Astrocyte of the hippocampus (primary cell): ENCODE results near the gene TOM1L2.
"Not testable (repeated sequence)": the region's sequence is repeated elsewhere in the genome, so short reads cannot be mapped to it uniquely, and the experiment has no call there.

Experiments used
- DNase-seq: peaks from one replicate; pipeline ENCODE4 v3.0.0; 2011; ENCODE audit warnings: low read depth, low spot score

TOM1L2 gene

DNA sequence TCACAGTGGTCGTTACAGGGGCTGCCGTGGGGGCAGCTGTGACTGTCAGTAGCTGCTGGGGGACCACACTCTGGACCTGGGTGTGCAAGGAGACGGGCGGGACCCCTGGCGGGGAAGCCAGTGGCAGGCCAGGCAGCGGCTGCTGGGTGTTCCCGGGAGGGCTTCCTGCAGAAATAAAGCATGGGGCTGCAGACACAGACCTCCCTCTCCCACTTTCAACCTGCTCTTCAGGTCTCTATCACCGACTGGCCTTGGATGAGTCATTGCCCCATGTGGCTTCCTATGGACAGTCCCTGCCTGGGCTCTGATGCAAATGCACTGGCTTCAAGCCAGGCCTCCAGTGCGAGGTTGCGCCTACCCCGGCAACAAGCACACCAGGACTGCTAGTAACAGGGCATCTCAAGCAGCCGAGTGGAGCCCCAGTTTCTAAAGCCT is 152.6 kb downstream of the TOM1L2 start:
- peak; percentile 94 for DNase-seq

DNA sequence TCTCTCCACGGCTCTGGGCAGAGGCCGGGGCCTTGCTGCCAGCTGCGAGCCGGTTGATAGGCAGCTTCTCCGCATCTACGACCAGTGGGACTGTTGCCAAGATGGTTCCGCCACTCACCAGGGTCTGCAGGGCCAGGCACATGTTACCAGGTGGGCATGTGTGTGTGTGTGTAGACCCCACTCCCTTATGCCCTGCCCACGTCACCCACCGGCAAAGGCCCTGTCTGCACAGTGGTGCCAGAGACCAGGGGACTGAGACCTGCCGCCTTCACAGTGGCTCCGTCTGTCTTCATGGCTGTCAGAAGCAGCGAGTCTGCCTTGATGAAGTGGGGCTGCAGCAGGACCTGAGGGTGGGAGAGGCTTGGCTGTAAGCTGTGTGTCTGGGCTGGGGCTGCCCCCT is 153.1 kb downstream of the TOM1L2 start:
- DNase-seq = no peak

DNA sequence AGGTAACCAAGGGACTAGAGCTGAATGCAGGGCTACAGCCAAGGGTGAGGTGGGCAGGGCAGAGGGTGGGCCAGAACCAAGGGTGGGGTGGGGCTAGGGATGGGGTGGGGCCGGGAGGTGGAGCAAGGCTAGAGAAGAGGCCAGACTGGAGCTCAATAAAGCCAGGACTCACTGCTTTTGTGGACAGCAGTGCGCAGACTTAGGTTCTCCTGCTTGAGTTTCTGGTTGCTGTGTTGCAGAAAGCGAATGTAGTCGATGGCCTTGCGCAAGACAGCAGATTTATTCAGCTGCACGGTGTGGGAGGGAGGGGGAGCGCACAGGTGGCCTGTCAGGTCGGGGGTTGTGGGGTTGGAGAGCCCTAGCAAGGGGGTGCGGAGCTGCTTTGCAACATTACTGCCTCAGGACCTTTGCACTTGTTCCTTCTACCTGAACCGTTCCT is 154.1 kb downstream of the TOM1L2 start:
- DNase-seq = peak; percentile 61

DNA sequence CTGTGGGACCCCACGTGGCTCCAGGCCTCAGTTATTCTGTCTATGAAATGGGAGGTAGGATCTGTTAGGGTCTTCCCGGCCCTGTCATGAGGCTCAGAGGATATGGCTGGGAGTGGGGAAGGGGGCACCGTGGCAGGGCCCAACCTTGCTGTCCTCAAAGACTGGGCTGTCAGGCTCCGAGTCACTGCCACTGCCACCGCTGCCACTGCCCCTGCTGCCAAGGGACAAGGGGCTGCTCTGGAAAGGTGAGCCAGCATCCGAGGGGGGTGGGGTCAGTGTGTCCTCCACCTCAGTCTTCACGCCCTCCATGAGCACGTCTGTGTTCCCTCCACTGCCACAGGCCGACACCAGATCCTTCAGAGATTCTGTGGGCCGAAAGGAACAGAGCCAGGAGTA is 154.7 kb downstream of the TOM1L2 start:
- DNase-seq = no peak

DNA sequence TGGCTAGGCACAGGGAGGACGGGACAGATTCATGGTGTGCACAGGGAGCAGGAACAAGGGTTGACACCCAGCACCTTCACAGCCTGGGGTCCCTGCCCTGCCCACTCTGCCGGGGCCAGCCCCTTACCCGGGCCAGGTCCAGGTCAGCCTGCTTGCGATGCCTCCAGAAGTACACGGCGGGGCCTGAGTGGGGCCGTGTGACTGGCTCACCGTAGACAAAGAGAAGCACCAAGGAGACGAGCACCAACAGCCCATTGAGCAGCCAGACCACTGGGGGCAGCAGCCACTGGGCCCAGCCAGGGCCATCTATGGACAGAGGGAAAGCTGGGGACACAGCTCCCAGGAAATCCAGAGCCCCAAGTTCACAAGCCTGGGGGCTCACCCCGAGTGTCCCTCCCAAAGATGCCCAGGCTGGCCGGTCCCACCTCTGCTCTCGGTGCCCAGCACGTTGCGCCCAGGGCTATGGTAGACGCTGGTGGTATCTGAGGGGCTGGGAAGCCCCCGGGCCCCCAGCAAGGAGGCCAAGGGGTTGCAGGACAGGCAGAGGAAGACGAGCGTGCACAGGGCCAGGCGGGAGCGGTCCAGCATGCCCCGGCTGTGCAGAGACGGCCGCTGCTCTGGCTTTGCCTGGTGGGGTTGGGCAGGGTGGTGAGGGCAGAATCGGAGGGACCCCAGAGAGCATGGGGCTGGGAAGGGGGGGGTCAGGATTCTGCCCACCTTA is 155.2 kb downstream of the TOM1L2 start:
- DNase-seq = no peak

DNA sequence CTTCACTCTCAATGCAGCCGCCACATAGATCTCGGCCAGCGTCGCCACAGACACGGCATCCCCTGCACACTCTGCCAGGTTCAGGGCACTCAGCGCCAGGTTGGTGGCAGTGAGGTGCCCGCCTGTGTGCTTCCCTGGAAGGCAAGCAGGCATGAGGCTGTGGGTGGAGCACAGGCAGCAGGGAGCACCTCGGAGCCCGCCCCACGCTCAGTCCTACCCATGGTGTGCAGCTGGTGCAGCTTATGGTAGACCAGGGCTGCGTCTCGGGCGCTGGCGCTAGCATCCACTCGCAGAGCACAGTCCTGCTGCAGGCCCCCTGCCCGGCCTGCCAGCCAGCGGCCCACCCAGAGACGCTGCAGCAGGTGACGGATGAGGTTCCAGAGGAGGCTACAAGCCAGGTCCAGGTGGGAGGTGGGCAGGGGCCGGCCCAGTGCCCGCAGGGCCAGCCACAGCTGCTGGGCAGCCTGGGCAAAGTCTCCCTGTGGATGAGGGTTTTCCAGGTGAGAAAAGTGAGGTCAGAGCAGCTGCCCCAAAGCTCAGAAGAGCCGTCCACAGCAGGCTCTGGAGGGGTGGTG is 155.9 kb downstream of the TOM1L2 start:
- no peak for DNase-seq

DNA sequence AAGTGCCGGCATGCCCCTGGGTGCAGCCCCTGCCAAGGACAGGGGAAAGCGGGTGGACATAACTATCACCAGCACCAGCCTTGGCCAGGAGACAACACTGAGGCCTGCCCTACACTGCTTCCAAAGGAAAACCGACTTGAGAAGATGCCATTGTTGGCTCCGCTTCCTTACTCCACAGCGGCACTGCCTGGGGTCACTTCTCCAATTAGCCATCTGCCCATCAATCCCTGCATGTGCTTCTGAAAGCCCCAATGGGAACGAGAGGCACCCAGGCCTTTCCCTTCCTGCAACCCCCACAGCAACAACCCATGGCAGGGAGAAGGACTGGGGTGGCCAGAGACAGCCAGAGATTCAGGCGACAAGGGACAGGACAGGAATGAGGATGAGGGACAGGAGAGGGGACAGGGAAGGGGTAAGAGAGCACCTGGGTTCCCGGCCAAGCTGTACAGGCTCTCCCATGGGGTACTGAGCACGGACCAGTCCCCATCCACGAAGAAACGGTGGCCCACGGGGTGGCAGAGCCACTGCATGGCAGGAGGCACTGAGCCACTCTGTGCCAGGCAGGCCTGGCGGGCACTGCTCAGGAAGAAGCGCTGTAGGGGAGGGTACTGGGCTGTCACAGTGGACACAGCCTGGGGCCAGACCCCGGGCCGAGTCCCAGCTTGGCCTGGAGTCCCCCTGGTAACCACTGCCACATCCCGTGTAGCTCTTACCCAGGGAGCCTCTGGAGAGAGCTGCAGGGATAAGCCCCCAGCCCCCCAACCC is 156.6 kb downstream of the TOM1L2 start:
- no peak for DNase-seq

DNA sequence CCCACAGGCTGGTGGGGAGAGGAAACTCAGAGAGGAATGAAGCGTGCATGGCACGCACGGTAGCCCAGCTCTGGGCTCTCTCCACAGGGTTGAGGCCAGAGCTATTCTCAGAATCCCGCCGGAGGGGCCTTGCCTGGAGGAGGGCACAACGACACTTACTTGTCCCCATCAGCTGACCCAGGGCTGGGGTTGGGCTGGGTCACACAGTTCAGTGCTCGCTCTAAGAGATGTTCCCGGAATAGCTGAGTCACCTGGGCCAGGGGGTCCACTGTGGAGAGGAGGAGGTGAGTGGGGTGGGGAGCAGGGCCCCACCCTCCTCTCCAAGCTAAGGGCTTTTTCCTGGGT is 157.2 kb downstream of the TOM1L2 start:
- no peak for DNase-seq

DNA sequence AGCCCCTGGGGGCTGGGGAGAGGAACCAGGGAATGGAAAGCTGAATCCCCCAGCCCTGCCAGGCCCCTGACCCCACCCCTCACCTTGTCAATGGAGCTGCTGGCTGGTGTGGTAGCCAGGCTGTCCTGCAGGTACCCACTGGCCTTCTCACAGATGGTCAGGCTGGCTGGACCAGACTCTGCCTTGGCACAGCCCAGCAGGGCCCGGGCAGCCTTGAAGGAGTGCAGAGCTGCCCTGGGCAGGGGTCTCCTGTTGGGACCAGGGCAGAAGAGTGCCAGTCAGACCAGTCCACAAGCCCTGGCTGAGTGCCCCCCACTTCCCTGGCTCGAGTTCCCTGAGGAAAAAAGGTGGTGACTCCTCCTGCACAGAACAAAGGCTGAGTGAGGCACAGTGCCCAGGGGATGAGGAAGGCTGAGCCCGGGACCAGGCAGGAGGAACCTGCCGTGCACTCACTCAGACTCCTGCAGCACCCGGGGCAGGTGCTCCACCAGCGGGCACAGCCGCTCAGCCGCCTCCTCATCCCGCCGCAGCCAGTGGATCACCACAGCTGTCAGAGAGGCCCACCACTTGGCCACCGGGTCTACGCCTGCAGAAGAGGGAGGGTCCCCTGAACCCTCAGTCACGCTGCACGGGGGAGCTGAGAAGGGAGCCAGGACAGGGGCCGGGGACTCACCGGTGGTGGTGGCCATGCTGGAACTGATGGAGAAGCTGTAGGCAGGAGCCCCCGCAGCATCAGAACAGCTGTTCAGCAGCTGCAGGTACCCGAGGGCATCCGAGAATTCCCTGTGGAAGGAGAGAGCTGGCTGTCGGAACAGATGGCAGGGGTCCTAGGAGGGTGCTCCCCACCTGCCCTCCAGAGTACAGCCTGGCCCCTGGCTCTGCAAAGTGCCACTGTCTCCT is 157.8 kb downstream of the TOM1L2 start:
- DNase-seq = no peak

DNA sequence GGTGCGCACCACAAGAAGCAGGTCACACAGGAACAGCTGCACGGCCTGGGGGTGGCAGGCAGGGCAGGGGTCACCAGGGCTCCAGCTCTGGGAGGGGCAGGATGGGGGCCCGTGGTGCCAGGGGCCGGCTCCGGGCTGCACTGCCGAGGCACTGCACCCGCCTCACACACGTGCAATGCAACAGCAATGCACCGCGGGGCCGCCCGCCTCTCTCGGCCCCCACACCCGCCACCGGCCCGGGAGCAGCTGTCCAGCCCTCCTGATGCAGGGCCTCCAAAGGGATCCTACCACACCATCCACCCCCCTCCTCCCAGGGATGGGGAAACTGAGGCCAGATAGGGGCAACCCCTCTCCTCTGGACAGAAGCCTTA is 158.5 kb downstream of the TOM1L2 start:
- DNase-seq = no peak

DNA sequence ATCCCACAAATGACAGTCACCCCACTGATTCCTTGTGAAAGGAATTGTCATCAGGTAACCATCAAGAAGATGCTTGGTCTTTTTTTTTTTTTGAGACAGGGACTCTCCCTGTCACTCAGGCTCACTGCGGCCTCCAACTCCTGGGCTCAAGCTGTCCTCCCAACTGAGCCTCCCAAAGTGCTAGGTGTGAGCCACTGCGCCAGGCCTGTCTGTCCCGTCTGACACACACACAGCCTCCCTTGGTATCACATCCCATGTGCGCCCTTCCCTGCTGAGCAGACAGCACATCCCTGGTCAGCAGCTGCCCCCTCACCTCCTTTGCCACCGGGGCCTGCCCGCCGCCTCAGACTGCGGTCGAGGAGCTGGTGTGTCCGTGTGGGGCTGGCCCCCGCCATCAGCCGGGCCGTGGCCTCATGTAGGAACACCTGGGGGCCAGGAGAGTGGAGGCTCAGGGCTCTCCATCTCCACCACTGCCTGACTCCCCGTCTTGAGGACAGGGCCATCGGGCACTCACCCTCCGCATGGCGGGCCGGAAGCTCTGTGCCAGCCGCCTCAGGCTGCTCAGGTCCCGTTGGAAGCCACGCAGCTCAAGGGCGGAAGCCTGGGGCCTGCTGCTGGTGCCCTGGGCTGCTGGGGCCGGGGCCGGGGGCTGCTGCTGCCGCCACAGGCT is 159.0 kb downstream of the TOM1L2 start:
- DNase-seq = no peak

DNA sequence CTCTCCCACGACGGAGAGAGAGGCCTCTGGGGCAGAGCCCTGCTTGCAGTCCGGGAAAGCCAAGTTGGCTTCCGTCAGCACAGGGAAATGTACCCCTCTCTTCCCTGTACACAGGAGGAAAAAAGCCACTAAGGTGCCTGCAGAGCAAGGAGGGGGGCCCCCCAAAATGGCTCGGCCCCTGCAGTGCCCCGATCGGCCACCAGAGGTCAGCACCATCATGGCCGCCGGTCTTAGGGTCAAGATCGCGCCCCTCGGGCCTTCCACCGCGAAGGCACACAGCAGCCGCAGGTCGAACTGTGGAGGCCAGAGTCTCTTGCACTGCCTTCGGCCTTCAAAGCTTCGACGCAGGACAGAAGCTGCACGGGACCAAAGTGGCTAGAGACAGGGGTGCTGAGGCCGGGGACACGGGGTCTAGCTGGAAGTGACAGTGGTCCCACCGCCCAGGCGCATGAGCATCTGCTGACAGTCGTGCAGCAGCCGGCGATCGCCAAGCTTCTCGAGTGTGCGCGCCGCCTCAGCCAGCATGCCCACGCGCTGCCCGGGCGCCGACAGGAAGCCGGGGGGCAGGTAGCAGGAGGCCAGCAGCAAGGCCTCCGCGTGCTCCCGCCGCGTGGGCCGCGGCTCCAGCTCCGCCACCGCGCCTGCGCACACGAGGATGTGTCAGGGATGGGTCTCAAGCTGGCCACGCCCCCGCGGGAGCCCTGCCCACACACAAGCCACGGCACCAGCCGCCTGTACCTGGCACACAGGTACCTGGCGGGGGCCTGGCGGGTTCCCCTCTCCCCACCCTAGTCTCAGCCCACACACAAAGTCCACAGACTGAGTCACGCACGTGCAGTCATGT is 159.8 kb downstream of the TOM1L2 start:
- peak; percentile 79 for DNase-seq

DNA sequence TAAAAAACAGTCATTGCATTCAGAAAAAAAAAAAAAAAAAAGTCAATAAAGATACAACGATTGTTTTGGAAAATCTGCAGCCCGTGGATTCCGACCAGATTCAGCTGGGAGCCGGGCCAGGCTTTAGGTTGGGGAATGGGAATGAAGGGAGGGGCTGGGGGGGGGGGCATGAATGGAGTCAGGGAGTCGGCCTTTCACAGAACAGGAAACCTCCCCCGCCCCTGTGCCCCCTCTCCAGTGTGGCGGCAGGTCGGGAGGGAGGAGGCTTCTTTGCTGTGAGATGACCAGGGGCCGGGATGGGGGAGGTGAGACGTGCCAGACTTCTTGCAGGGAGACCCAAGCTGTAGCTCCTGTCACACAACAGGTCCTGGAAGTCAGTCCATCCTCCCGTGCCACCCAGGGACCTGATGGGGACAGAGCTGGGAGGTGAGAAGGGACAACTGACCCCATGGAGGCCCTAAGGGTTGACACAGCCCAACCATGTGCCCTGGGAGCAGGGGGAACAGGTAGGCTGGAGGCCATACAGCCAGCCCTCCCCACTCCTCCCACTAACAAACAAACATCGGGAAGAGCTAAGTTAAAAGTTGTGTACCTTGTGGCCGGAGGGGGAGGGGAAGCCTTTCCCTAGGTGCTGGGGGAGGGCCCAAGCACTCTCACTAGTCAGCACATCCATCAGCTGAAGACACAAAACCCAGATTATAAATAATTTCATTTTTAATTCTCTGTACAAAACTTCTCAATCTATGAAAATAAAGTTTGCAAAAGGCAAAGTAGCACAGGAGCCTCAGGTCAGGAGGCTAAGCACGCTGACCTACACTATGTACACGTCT is 160.6 kb downstream of the TOM1L2 start:
- peak; percentile 78 for DNase-seq

DNA sequence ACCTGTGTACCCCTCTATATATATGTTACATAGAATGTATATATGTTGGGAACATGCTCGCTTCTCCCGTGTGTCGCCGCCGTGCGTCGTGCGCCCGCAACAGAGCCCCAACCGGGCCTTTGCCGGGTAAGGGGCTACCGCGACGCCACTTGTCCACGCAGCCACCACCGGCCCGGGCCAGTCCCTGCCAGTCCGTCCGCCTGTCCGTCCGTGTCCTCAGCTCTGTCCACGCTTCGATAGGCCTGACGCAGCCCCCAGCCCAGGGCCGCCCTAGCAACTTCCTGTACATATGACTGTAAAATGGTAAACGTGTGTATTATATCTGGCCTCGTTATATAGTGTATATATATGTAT is 161.3 kb downstream of the TOM1L2 start:
- no peak for DNase-seq

DNA sequence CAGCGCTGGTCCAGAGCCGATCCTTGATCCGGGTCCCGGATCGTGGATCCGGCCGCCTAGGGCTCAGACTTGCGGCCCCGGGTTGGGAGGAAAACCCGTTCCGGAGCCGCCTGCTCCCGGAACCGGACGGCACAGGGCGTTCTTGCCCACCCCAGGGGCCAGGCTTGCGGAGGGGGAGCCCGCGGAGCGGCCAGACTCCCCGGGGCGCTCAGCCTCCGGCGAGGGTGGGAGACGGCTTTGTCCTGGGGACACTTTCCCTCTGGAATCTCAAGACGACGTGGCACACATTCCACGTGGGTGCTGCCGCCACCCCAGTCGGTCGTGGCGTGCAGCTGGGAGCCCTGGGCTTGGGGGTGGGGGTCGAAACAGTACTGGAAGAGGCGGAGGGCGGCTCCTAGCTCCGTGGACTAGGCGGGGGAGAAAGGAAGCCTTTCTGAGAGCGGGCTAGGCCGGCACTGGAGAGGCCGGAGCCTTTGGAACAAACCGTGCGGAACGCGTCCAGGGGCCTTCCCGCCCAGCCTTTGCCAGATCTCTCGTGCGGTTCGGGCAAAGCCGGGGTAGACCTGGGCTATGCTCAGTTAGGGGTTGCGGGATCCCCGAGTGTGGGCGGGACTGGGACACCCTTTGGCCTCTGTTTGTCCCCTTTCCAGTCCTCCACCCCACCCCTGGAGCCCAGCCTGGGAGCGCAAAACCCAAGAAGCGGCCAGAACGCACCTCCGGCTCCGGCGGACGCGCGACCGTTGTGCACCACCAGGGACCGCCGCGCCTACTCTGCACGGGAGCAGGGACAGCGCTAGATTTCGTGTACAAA is 161.9 kb downstream of the TOM1L2 start:
- DNase-seq = peak; percentile 86

DNA sequence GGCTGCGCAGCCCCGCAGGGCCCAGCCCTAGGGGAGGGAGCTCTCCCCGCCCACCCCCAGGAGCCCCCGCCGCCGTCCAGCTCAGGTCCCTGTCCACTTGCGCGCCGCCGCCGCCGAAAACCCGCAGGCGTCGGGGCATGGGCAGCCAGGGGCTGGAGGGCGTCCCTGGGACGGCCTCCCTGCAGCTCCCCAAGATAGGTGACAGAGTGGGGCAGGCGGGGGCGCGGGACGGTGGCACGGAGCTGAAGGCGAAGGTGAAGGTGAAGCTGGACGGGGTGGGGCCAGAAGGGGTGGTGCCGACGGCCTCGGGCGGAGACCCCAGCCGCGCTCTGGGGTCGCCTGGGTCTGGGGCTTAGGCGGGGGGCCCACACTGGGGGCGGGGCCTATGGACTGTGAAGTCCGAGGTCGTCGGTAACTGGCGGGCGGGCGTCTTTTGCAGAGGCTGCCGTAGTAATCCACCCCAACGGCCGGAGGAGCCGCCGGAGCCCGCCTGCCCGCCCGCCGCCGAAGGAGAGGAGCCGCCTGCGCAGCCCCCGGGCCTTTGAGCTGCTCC is 162.6 kb downstream of the TOM1L2 start:
- DNase-seq = no peak

DNA sequence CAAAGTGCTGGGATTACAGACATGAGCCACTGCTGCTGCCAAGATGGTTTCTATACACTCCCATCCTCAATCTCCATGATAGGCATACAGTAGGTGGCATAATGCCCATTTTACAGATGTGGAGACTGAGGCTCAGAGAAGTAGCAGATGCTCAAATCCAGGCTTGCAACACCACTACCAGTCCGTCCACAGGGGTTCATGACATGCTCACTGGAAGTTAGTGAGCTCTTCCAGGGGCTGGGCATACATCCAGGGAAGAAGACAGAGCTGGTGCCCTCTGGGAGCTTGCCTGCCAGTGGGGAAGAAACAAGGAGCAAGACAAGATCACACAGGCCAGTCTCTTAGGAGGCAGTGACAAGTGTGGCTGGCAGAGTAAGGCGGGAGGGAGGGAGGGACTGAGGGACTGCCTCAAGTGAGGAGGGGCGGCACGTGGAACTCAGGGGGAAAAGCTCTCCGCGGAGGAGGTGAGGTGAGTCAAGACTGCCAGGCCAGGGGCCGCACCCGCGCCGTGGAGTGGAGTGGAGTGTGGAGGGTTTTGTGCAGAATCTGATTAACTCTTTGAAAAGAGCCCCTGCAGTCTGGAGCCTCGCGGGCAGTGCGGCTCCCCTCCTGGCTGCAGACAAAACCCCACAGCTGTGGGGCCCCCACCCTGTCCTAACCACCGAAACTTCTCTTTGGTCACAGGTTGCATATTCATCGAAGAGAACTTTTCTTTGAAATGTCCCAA is 163.3 kb downstream of the TOM1L2 start:
- peak; percentile 60 for DNase-seq

DNA sequence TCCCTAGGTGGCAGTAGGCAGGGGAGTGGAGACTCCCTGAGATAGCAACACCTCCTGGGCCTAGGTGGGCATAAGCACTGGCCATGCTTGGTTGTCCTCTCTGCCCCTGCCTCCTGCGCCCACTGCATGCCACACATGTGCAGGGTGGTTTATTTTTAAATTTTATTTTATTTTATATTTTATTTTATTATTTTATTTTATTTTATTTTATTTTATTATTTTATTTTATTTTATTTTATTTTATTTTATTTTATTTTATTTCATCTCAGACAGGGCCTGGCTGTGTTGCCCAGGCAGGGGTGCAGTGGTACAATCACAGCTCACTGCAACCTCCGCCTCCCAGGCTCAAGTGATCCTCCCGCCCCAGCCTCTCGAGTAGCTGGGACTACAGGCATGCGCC is 164.0 kb downstream of the TOM1L2 start:
- DNase-seq = not testable (repeated sequence)
